GM21360 (cell line): ENCODE measurements around the gene HMGXB3.
"Not testable (repeated sequence)": the region's sequence is repeated elsewhere in the genome, so short reads cannot be mapped to it uniquely, and the experiment has no call there.

ENCODE experiments used
- ATAC-seq: cut with Tn5 transposase; IDR thresholded peaks from one replicate; pipeline ENCODE4 v1.9.1; 2021; ENCODE audit warnings: mild to moderate bottlenecking, moderate library complexity; ENCODE audit not compliant: unreplicated experiment

Gene HMGXB3

DNA sequence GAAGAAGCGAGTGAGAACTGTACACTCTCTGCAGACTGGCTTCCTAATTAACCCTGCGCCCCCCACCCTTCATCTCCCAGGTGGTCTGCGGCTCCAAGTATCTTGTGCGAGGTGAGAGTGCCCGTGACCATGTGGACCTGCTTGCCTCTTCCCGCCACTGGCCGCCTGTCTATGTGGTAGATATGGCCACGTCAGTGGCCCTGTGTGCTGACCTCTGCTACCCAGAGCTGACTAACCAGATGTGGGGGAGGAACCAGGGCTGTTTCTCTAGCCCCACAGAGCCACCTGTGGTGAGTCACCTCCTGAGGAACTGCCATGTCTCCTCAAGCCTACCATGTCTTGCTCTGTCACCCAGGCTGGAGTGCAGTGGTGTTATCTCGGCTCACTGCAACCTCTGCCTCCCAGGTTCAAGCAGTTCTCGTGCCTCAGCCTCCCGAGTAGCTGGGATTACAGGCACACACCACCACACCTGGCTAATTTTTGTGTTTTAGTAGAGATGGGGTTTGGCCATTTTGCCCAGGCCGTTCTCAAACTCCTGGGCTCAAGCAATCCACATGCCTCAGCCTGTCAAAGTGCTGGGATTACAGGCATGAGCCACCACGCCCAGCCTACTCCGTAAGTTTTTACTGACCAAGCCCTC, 49.8 kb downstream of the HMGXB3 start:
- ATAC-seq: not testable (repeated sequence)

DNA sequence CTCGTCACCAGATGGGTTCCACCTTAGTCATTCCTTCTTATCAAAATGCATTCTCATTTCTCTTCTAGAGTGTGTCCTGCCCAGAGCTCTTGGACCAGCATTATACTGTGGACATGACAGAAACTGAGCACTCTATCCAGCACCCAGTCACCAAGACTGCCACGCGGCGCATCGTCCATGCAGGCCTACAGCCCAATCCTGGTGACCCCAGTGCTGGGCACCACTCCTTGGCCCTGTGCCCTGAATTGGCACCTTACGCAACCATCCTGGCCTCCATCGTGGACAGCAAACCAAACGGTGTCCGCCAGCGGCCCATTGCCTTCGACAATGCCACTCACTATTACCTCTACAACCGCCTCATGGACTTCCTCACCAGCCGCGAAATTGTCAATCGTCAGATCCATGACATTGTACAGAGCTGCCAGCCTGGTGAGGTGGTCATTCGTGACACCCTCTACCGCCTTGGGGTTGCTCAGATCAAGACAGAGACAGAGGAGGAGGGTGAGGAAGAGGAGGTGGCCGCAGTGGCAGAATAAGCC, 51.2 kb downstream of the HMGXB3 start:
- ATAC-seq: no peak

DNA sequence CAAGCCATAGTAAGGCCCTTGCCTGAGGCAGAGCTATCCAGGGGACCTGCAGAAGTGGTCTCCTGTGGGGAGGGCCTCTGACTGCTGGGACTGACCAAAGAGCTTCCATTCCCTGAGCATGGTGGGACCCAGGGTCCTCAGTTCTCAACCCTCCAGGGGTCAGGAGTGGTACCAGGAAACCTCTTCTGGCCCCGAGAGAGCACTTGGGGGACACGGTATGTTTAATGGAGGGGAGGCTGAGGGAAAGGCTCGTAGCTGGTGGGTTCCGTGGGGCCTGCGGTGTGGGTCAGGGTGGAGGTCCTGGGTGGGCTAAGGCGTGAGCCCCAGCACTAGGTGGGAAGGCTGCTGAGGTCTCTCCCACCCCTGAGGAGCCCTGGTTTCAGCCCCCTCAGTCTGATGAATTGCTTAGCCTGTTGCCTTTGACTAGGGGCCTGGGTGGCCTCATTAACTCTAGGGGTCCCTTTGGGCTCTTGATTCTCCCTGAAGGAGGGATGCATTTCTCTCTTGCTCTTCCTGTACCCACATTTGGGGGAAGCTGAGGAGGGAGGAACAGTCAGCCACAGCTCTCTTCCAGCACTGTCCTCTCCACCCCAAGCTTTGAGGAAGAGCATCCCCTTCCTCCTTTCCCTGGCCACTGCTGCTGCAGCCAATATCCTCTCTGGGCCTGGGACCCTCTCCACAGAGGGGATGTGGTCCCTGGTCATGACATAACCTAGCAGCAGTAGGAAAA, 51.9 kb downstream of the HMGXB3 start:
- no peak for ATAC-seq

DNA sequence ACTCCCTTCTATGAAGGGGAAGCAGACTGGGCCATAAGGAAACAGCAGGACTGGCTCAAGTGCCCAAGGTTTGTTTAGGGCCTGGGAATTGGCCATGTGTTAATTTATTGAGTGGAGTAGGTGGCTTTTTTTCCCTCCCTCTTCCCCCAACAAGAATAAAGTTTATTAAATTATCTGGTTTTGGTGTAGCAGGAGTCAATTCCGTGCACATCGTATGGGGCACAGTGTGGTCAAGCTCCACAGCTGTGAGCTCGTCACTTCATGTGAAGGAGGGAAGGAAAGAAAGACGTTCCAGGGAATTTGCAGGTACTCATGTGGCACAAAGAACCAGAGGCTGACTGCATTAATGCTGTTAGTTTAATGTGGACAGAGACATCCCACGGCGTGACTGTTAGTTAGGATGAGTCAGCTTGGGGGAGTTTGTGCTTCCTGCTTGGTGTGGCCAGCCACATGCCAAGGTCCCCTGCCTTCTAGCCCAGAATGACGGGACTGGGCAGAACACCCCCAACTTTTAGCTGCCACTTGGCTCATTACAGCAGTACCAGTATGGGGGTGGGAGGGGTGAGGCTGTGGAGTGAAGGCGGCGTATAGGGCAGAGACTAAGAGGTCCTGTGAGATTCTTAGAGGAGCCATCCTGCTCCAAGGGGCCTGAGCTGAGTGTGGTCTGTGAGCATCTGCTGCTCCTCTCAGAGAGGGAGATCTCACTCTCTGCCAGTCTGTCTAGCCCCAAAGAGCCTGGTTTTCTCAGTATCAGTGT, 52.6 kb downstream of the HMGXB3 start:
- no peak for ATAC-seq

DNA sequence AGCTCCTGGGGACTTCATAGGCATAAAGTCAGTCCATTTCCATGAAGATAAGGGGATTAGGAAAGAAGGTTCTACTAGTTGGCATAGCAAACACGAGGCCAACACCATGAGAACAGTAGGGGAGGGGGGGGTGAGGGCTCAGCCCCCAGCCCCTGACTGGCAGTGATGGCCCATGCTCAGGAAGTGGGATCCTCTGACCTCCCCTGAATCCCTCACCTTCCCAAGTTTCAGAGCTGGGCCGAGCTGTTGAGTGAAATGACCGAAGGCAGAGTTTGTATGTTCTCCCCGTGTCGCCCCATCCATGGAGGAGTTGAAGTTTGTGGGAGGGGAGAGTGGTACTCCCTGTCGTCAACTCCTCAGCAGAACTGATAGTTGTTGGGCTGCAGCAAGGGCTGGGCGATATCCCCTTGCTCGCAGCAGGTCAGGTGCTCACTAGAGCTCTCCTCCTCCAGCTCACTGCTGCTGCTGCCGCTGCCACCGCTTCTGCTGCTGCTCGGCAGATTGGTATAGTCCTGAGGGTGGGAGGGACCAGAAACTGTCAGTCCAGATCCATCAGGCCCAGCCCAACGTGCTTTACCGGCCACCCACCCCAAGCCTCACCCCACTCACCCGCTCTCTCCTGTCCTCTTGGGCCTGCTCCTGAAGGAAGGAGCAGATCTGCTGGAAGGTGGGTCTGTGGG, 53.3 kb downstream of the HMGXB3 start:
- ATAC-seq: no peak

DNA sequence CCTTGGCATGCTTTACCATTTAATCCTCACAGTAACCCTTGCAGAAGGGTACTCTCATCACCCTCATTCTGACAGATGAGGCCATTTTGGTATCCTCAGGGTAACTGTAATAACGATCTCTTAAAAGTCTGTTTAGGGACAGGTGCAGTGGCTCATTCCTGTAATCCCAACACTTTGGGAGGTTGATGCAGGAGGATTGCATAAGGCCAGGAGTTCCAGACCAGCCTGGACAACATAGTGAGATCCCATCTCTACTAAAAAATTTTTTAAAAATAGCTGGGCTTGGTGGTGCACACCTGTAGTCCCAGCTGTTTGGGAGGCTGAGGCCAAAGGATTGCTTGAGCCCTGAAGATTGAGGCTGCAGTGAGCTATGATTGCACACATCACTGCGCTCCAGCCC, 54.0 kb downstream of the HMGXB3 start:
- no peak for ATAC-seq

DNA sequence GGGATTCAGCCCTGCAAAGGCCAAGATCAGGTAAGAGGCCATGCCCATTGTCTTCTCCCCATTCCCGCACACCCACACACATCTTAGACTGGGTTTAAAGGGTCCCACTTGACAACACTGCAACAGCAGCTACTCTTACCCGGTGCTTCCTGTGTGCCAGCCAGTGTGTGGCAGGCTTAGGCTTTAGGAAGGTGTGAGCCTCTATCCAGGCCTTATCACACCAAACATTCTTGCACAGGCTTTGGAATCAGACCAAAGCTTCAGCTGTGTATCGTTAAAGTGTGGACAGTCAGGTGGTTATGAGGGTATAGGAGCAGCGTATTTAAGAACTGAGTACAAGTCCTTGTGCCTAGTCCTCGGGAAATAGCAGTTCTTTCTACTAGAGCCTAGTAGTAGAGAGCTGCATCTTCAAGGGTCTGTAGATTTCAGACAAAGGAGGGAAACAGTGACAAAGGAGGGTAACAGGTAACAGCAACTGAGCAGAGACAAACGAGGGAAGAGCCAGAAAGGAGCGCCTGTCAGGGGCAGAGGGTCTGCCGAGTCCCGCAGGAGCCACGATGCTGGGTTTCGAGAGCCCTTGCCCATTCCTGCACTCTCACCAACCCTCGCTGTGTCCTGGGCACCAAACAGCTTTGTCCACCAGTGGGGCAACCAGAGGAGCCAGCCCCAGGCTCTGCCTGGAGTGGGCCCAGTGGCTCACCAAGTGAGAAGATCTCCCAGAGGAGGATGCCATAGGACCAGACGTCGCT, 55.0 kb downstream of the HMGXB3 start:
- no peak for ATAC-seq

DNA sequence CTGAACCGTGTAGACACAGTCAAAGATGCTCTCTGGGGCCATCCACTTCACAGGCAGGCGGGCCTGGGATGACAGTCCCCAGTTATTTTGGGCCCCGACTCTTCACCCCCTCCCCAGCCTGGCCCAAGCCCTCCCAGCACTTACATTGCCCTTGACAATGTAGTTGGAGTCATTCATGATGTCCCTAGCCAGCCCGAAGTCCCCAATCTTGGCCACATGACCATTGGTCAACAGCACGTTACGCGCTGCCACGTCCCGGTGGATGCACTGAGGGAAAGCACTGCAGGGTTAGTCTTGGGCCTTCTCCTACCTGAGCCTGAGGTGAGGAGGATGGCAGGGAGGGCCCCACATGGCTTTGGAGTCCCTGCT, 55.5 kb downstream of the HMGXB3 start:
- no peak for ATAC-seq

DNA sequence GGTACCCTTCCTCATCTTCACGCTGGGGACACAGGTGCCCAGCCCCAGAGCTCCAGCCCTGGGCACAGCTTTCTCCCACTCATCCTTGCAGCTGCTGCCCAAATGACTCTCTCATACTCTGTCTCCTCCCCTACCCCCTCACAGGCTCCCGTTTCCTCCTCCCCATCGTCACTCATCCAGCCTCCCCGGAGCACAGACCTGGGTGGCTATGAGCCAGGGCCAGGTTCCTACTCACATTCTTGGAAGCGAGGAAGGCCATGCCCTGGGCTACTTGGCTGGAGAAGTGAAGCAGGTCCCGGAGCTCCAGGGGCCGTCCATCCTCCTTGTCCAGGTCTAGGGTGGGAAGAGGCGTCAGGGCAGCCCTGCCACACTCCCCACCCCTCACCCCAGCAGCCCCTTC, 56.5 kb downstream of the HMGXB3 start:
- no peak for ATAC-seq

DNA sequence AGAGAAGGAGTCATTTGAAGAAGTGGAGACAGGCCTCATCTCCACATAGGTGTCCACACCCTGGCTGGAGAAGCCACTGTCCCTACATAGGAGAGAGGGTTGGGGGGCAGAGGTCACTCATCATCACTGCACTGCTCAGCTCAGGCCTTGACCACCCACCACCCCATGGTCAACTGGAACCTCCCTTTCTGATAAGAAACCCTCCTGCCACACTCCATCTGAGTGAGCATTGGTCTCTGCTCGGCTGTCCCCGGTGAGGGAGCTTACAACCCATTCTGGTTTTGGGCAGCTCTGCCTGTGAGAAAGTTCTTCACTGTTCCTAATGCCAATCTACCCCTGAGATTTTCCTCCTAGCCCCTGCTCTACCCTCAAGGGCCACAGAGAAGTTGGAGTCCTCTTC, 57.0 kb downstream of the HMGXB3 start:
- no peak for ATAC-seq

DNA sequence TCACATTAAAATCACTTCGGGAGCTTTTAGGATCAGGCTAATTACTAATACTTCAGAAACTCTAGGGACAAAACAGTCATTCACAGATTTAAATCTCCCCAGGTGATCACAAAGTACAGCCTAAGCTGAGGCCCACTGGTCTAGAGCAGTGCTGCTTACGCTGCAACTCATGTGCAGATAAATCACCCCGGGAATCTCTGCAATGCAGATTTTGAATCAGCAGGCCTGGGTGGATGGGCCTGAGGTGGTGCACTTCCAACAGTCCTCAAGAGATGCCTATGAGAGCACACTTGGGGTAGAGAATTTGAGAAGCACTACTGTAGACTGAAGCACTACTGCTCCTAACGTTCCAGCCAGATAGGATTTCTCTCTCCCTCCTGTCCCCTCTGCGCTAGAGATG, 57.5 kb downstream of the HMGXB3 start:
- no peak for ATAC-seq

DNA sequence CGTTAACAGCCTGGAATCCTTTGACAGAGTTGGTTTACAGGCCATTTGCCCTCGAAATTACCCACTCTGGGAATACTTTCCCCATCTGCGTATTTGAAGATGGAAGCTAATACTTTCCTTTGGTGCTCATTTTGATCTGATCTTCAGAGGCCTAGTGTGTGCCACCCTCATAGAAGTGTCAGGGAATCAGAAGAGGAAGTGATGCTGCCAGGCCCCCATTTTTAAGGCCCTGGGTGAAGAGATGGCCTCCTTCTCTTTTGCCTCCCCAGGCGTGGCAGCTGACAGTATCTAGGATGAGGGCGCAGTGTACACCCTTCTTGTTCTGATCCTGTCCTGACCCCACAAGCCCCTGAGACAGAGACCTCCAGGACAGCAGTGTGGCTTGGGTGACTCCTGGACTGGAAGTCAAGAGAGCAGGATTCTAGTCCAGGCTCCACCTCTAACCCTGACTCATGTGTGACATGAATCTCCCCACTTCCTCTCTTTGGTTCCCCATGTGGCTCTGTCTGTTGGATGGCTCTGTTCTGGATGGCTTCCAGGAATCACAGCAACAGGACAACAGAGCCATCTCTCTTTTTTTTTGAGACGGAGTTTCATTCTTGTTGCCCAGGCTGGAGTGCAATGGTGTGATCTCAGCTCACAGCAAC, 58.1 kb downstream of the HMGXB3 start:
- ATAC-seq: no peak

DNA sequence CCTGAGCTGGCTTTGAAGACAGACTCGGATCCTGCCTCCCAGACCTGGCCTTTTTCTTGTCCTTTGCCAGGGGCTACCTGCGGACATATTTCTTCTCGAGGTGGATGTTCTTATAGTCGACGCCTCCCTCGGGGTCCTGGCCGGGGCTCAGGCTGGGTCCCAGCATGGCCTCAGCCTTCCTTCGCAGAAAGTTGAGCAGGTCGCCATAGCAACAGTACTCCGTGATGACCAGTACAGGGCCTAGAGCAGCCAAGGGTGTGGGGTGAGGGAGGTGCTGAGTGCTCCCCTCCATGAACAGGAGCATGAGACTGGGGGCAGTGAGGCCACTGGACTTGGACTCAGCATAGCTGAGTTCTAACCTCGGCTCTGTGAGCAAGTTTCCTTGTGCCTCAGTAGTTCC, 59.1 kb downstream of the HMGXB3 start:
- ATAC-seq: no peak

DNA sequence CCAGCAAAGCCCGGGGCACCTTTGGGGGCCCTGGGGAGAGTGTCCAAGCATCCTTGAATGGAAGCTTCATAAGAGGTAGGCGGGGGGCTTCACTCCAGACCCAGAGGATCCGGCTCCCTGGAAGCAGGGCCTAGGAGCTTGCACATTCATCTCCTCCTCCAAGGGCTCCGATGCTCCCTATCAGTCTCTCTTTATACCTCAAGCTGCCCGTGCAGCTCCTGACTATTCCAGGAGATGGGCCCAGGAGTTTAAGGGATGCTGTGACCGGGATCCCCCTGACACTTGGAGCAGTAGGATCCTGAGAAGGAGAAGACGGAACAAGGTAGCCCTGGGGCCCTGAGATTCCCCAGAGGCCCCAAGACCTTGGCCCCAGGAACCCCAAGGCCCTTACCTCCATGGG, 59.9 kb downstream of the HMGXB3 start:
- ATAC-seq: no peak

DNA sequence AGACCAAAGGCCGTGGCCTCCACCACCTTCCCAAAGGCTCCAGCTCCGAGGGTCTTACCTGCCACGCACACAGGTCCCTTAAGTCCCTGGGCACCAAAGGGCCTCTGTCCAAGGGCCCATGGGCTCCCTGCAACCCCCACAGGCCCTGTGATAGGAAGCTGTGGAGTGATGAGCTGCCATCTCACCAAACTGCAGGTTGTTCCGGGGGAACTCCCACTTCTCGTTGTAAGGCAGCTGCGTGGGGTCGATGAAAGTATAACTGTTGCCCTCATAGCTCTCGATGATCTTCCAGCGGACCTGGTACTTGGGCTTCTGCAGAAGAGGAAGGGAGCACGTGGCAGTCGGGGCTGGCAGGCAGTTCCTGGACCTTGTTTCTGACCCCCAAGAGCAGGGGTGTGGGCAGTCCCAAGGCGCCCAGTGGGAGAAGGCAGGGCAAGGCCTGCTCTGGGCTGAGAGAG, 61.0 kb downstream of the HMGXB3 start:
- ATAC-seq: no peak

DNA sequence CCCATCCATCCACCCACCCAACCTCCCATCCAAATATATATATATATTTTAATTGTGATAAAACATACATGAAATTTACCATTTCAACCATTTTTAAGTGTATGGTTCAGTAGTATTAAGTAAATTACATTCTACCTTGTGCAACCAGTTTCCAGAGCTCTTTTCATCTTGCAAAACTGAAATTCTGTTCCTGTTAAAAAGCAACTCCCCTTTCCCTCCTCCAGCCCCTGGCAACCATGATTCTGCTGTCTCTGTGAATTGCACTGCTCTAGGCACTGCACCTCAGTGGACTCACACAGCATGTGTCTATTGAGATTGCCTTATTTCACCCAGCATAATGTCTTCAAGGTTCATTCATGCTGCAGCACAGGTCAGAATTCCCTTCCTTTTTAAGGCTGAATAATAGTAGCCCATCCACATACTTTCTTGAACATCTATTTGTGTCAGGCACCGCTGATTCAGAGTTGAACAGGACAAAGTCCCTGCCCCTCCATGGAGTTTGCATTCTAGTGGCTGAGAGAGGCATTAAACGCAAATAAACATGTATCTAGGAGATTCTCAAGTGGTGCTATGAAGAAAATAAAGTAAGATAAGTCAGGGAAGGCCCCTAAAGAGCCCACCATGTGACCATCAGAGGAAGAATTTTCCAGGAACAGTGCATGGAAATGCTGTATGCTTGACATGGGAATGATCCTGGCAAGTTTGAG, 61.8 kb downstream of the HMGXB3 start:
- no peak for ATAC-seq

DNA sequence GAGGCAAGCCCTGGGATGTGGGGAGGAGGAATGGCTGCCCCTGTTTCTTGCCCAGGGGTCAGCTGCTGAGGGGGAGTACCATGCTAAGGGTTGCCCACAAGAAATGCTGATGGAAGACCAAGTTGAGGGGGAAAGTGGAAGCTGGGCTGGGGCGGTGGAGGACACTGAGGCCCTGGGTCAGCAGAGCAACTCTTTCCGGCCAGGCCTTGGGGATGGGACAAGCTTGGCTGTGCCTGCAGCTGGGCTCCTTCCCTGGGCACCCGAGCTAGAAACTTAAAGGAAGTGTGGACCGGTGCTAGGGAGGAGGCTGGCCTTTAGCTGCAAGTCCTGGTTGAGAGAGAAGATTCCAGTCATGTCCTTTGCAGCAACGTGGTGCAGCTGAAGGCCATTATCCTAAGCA, 63.1 kb downstream of the HMGXB3 start:
- no peak for ATAC-seq

DNA sequence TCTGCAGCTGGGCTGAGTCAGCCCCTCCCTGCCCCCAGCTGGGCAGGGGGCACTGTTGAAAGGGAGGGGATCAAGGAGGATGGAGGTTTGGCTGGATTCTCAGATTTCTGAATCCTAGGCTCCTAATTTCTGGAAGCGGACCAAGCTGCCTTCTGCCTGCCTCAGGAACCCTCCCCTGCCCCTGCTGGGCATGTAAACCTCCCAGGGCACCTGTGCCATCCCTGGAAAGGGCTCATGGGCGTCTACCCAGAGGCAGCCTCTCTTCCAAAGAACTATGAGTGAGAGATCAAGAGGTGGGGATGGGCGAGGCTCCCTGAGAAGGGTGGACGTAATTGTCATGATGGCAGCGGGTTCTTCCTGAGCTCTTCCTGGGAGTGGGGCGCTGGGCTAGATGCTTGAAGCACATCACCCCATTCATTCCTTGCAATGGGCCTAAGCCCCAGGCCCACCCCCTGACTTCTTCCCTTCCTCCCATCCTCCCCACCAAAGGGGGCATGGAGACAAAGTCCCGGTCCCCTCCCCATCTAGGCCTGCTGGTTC, 64.2 kb downstream of the HMGXB3 start:
- ATAC-seq: no peak

DNA sequence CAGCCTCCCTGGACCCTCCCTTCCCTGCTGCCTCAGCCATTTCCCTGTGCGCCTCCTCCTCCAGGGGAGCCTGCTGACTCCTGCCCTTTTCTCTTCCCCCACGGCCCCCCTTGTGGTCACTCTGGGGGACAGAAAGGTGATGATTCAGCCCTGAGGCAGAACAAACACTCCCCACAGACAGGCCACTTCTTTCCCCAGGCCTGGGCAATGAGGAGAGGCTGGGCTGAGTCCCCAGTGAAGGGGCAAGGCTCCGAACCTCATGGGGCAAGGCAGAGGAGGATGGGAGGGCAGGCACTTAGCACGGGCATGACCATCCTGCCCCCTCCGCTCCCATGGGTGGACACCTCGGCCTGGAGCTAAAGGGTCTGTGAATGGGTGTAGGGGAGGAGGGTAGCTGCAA, 64.8 kb downstream of the HMGXB3 start:
- no peak for ATAC-seq
